Glutamatergic neuron (in vitro differentiated cells): ENCODE results near the gene CASK. TPM values are rescaled to one million over a fixed set of nuclear protein-coding genes. Genes with fewer than 3 reads are reported as not detected.

Source experiments
- DNase-seq: peaks from one replicate; pipeline ENCODE4 v3.0.0; 2022
- H3K27ac Mint-ChIP-seq: one replicate; pipeline ENCODE4 v1.8.0; 2020; ENCODE audit warnings: mild to moderate bottlenecking, mixed read lengths, inconsistent platforms; ENCODE audit not compliant: unreplicated experiment
- H3K27me3 Mint-ChIP-seq: one replicate; pipeline ENCODE4 v1.8.0; 2020; ENCODE audit warnings: mild to moderate bottlenecking, moderate library complexity, mixed read lengths, inconsistent platforms; ENCODE audit not compliant: unreplicated experiment
- H3K36me3 Mint-ChIP-seq: one replicate; pipeline ENCODE4 v1.8.0; 2020; ENCODE audit warnings: mild to moderate bottlenecking, mixed read lengths, inconsistent platforms; ENCODE audit not compliant: unreplicated experiment
- H3K4me1 Mint-ChIP-seq: one replicate; pipeline ENCODE4 v1.8.0; 2020; ENCODE audit warnings: mild to moderate bottlenecking, low read depth, mixed read lengths, inconsistent platforms; ENCODE audit not compliant: unreplicated experiment
- H3K4me3 Mint-ChIP-seq: one replicate; pipeline ENCODE4 v1.8.0; 2020; ENCODE audit warnings: mild to moderate bottlenecking, mixed read lengths, inconsistent platforms; ENCODE audit not compliant: unreplicated experiment
- H3K9me3 Mint-ChIP-seq: one replicate; pipeline ENCODE4 v1.8.0; 2020; ENCODE audit warnings: mild to moderate bottlenecking, moderate library complexity, mixed read lengths, inconsistent platforms; ENCODE audit not compliant: unreplicated experiment
- total RNA-seq: library from RNA; stranded (reverse); fragmentation: NEBNext Ultra II Directional; extraction: Animal tissue kit (Norgen Biotek cat#: 25700); gene quantifications from one replicate; pipeline ENCODE4 v1.2.1, GENCODE V29; 2021; ENCODE audit not compliant: unreplicated experiment
- TF ChIP-seq, protein P1 (sequence below): fragments of 200-600 bp; sonication (generic); IDR thresholded peaks from one replicate; pipeline ENCODE4 v1.5.0; 2021; ENCODE audit not compliant: partially characterized antibody, unreplicated experiment

Gene CASK
- total RNA-seq, 1 donor from 2014 or later: 173 TPM

DNA sequence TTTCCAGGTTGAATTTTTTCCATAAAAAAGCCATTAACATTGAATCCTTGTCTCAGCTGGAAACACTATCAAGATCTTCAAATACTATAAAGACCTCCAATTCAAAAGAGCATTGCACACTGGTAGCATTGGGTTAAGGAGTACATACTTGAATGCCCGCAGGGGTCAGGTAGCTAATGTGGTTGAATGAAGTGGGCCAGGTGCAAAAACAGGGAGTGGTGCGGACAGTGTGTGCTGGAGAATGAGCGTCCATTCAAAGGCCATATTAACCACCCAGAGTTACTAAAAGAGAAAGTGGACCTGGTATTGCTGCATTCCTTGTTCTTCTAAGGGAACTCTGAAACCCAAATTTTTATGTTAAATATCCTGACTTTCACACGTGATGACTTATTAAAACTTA is 384.6 kb downstream of the CASK start:
- H3K36me3 Mint-ChIP-seq: no peaks in the 10 kb centered on the region
- peaks cover 2% of the 10 kb centered on the region for H3K9me3 Mint-ChIP-seq
- H3K27me3 Mint-ChIP-seq: no peaks in the 10 kb centered on the region
- TF ChIP-seq, protein P1, sequence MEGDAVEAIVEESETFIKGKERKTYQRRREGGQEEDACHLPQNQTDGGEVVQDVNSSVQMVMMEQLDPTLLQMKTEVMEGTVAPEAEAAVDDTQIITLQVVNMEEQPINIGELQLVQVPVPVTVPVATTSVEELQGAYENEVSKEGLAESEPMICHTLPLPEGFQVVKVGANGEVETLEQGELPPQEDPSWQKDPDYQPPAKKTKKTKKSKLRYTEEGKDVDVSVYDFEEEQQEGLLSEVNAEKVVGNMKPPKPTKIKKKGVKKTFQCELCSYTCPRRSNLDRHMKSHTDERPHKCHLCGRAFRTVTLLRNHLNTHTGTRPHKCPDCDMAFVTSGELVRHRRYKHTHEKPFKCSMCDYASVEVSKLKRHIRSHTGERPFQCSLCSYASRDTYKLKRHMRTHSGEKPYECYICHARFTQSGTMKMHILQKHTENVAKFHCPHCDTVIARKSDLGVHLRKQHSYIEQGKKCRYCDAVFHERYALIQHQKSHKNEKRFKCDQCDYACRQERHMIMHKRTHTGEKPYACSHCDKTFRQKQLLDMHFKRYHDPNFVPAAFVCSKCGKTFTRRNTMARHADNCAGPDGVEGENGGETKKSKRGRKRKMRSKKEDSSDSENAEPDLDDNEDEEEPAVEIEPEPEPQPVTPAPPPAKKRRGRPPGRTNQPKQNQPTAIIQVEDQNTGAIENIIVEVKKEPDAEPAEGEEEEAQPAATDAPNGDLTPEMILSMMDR: no peak
- no peak for DNase-seq
- H3K4me3 Mint-ChIP-seq: no peak overlapping the region
- H3K4me1 Mint-ChIP-seq: no peaks in the 10 kb centered on the region
- no peak overlapping the region for H3K27ac Mint-ChIP-seq

DNA sequence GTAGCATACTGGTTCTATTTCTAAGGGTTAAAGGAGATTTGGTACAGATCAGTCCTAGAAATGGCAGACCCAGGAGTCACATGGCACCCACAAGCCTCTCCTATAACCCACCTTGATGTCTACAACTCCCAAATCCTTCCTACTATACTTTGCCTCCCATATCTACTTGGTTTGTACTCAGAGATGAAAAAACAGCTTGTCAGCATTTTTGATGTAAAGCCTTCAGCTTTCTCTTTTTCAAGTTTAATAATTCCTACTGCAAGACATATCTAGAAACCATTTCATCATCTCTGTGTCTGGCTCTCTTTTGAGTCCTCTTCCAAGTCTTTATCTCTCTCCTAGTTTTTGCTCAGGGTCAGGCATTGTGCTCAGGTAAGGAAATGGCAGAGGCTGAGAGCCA is 393.3 kb downstream of the CASK start:
- Mint-ChIP-seq H3K4me3 (no peak overlapping the region), H3K27me3 (peaks cover 1% of the 10 kb centered on the region), H3K9me3 (no peaks in the 10 kb centered on the region), H3K4me1 (peaks cover 3% of the 10 kb centered on the region), H3K27ac (no peak overlapping the region), H3K36me3 (no peaks in the 10 kb centered on the region)
- TF ChIP-seq, protein P1: no peak
- no peak for DNase-seq

DNA sequence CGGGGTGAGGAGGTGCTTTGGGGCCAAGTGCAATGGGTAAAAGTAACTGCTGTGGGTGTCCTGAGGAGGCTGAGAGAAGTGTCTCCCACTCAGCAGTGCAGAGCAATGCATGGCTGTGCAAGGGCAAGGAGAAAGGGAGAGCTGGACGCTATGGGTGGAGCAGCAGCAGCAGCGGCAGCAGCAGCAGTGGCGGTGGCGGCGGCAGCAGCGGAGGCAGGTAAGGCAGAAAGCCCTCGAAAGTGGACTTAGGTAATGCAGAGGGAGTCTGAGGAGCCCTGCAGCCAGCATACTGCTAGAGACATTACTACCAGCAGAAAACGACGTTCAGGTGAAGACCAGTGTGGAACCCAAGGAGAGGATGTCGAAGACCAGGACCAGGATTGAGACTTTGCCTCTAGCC is 394.1 kb downstream of the CASK start:
- Mint-ChIP-seq H3K27me3 (peaks cover 1% of the 10 kb centered on the region), H3K36me3 (no peaks in the 10 kb centered on the region), H3K27ac (no peak overlapping the region), H3K4me3 (no peak overlapping the region), H3K9me3 (no peaks in the 10 kb centered on the region), H3K4me1 (peaks cover 6% of the 10 kb centered on the region)
- DNase-seq: no peak
- TF ChIP-seq, protein P1: no peak

DNA sequence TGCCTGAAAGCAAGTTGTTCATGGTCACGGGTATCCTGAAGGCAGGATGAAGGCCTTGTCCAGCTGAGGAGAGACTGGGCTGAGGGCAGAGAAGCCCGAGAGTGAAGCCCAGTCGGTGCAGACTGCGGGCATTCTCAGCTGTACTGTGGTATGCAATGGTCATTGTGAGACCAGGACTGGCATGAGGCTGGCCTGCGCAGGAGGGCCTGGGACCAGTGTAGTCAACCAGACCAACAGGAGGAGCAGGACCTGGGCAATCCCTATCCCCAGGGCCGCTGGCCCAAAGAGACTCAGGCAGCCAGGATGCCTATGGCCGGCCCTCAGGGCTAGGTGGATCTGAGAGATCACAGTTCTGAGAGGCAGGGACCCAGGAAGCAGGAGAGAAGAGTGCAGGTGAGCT is 394.6 kb downstream of the CASK start:
- Mint-ChIP-seq H3K4me1 (peaks cover 6% of the 10 kb centered on the region), H3K36me3 (no peaks in the 10 kb centered on the region), H3K27me3 (peaks cover 1% of the 10 kb centered on the region), H3K9me3 (no peaks in the 10 kb centered on the region), H3K4me3 (no peak overlapping the region), H3K27ac (no peak overlapping the region)
- TF ChIP-seq, protein P1: no peak
- DNase-seq: no peak

DNA sequence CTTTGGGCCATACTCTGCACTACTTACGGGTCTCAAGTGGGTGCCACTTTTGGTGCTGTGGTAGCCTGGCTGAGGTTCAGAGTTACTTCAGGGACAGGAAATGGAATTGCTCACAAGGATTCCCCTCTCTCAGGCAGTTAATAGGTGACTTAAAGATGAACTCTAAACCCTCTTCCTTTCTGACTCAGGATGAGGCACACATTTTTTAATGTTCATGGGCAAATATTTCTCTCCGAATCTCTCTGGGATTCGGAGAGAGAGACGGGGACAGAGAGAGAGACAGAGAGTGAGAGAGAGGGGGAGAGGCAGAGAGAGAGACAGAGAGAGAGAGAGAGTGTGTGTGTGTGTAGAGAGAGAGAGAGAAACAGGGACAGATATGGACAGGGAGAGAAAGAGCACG is 396.4 kb downstream of the CASK start:
- H3K4me1 Mint-ChIP-seq: peaks cover 6% of the 10 kb centered on the region
- peaks cover 1% of the 10 kb centered on the region for H3K27me3 Mint-ChIP-seq
- H3K27ac Mint-ChIP-seq: no peak overlapping the region
- TF ChIP-seq, protein P1: no peak
- DNase-seq: no peak
- no peaks in the 10 kb centered on the region for H3K36me3 Mint-ChIP-seq
- H3K4me3 Mint-ChIP-seq: no peak overlapping the region
- no peaks in the 10 kb centered on the region for H3K9me3 Mint-ChIP-seq
